Measurements from ENCODE around the gene FAM118B.

Gene FAM118B

GRCh38 chr11:126188332-126189108 is 23.1 kb upstream of the FAM118B start:
- Histone ChIP-seq H3K9me3 (ENCODE audit: control insufficient read depth in 1 of 2, low read length in 2 of 2) (no peaks in the 10 kb centered on the region), H3K36me3 (ENCODE audit: control insufficient read depth in 1 of 2, insufficient read depth in 2 of 2, low read length in 2 of 2) (peaks cover 5 to 8% of the 10 kb centered on the region in 2 donors), H3K27ac (ENCODE audit: low read length) (no peak overlapping the region), H3K27me3 (ENCODE audit: low read depth, low read length) (no peaks in the 10 kb centered on the region), H3K4me1 (ENCODE audit: control insufficient read depth in 1 of 2, insufficient read depth in 2 of 2, low read length in 2 of 2) (peaks cover 0 to 13% of the 10 kb centered on the region in 2 donors), H3K4me3 (ENCODE audit: low read depth in 1 of 2, low read length in 2 of 2) (no peak overlapping the region)

DNA sequence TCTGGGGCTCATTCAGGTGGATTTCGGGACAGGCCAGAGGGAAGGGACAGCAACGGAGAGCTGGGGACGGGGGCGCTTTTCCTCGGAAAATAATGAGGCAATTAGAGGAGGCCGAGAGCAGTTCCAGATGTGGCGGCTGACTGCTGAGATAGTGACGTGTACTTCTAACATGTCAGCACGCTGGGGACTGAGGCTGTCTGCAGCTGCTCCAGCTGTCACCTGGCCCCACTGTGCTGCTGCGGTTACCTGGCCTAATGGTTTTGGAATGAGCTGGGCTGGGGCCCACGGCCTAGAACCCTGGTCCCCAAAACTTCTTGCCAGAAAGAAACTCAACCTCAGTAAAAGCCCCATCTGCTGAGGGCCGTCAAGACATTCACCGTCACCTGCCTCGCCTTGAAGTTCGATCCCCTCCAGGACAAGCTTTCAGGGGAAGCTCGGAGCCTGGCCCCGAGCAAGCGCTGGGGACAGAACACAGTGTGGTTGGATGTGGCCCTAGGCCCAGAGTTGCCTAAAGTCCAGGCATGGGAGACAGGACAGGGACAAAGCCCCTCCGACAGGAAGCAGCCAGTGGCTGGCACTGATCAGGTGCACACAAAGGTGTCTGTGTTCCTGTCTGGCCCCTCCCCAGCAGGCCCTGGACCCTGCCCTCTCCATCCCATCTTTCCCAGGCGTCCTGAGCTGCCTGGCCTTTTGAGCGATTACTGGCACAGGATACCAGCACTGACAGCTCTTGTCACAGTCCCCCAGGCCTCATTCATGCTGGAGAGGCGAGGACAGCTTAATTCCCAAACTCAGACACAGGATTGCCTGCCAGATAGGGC is 22.3 kb upstream of the FAM118B start:
- Histone ChIP-seq H3K27ac (ENCODE audit: low read length) (no peak overlapping the region), H3K4me3 (ENCODE audit: low read depth in 1 of 2, low read length in 2 of 2) (no peak overlapping the region), H3K27me3 (ENCODE audit: low read depth, low read length) (no peaks in the 10 kb centered on the region), H3K4me1 (ENCODE audit: control insufficient read depth in 1 of 2, insufficient read depth in 2 of 2, low read length in 2 of 2) (peaks cover 0 to 18% of the 10 kb centered on the region in 2 donors), H3K36me3 (ENCODE audit: control insufficient read depth in 1 of 2, insufficient read depth in 2 of 2, low read length in 2 of 2) (peaks cover 5 to 8% of the 10 kb centered on the region in 2 donors), H3K9me3 (ENCODE audit: control insufficient read depth in 1 of 2, low read length in 2 of 2) (no peaks in the 10 kb centered on the region)

DNA sequence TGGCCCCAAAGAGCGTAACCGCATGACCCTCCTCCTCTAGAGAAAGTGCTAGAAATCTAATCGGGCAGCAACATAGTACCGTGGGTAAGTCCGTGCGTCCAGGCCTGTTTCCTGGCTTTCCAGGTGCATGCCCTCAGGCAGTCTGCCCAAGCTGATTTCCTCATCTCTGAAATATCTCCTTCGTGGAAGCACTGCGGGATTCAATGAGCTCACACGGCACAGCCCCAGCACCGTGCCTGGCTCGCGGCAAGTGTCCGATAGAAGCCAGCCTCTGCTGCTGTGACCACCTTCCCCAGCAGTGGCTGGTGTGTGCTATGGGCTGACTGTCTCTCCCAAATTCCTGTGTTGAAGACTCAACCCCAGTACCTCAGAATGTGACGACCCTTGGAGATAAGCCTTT is 20.8 kb upstream of the FAM118B start:
- H3K36me3 ChIP-seq (ENCODE audit: control insufficient read depth in 1 of 2, insufficient read depth in 2 of 2, low read length in 2 of 2): peaks cover 8 to 11% of the 10 kb centered on the region in 2 donors
- H3K4me3 ChIP-seq (ENCODE audit: low read depth in 1 of 2, low read length in 2 of 2): no peak overlapping the region
- H3K27me3 ChIP-seq (ENCODE audit: low read depth, low read length): no peaks in the 10 kb centered on the region
- no peak overlapping the region for H3K27ac ChIP-seq (ENCODE audit: low read length)
- no peaks in the 10 kb centered on the region for H3K9me3 ChIP-seq (ENCODE audit: control insufficient read depth in 1 of 2, low read length in 2 of 2)
- peaks cover 0 to 18% of the 10 kb centered on the region in 2 donors for H3K4me1 ChIP-seq (ENCODE audit: control insufficient read depth in 1 of 2, insufficient read depth in 2 of 2, low read length in 2 of 2)

GRCh38 chr11:126191379-126192073 is 20.1 kb upstream of the FAM118B start:
- no peak overlapping the region for H3K4me3 ChIP-seq (ENCODE audit: low read depth in 1 of 2, low read length in 2 of 2)
- no peaks in the 10 kb centered on the region for H3K27me3 ChIP-seq (ENCODE audit: low read depth, low read length)
- H3K9me3 ChIP-seq (ENCODE audit: control insufficient read depth in 1 of 2, low read length in 2 of 2): no peaks in the 10 kb centered on the region
- peaks cover 0 to 12% of the 10 kb centered on the region in 2 donors for H3K4me1 ChIP-seq (ENCODE audit: control insufficient read depth in 1 of 2, insufficient read depth in 2 of 2, low read length in 2 of 2)
- peaks cover 8 to 18% of the 10 kb centered on the region in 2 donors for H3K36me3 ChIP-seq (ENCODE audit: control insufficient read depth in 1 of 2, insufficient read depth in 2 of 2, low read length in 2 of 2)
- H3K27ac ChIP-seq (ENCODE audit: low read length): no peak overlapping the region

GRCh38 chr11:126192361-126192760 is 19.2 kb upstream of the FAM118B start:
- Histone ChIP-seq H3K27me3 (ENCODE audit: low read depth, low read length) (no peaks in the 10 kb centered on the region), H3K36me3 (ENCODE audit: control insufficient read depth in 1 of 2, insufficient read depth in 2 of 2, low read length in 2 of 2) (peaks cover 16 to 25% of the 10 kb centered on the region in 2 donors), H3K27ac (ENCODE audit: low read length) (no peak overlapping the region), H3K4me3 (ENCODE audit: low read depth in 1 of 2, low read length in 2 of 2) (no peak overlapping the region), H3K9me3 (ENCODE audit: control insufficient read depth in 1 of 2, low read length in 2 of 2) (peaks cover 0 to 3% of the 10 kb centered on the region in 2 donors), H3K4me1 (ENCODE audit: control insufficient read depth in 1 of 2, insufficient read depth in 2 of 2, low read length in 2 of 2) (peaks cover 0 to 5% of the 10 kb centered on the region in 2 donors)

- peaks cover 22 to 32% of the 10 kb centered on the region in 2 donors for H3K36me3 ChIP-seq (ENCODE audit: control insufficient read depth in 1 of 2, insufficient read depth in 2 of 2, low read length in 2 of 2)
- no peak overlapping the region for H3K27ac ChIP-seq (ENCODE audit: low read length)
- peaks cover 0 to 5% of the 10 kb centered on the region in 2 donors for H3K4me1 ChIP-seq (ENCODE audit: control insufficient read depth in 1 of 2, insufficient read depth in 2 of 2, low read length in 2 of 2)
These were observed 18.5 kb upstream of the FAM118B start for GRCh38 chr11:126193038-126193478.

GRCh38 chr11:126194121-126194543 is 17.4 kb upstream of the FAM118B start:
- peaks cover 0 to 5% of the 10 kb centered on the region in 2 donors for H3K4me1 ChIP-seq (ENCODE audit: control insufficient read depth in 1 of 2, insufficient read depth in 2 of 2, low read length in 2 of 2)
- peaks cover 0 to 5% of the 10 kb centered on the region in 2 donors for H3K9me3 ChIP-seq (ENCODE audit: control insufficient read depth in 1 of 2, low read length in 2 of 2)
- no peak overlapping the region for H3K27ac ChIP-seq (ENCODE audit: low read length)
- no peak overlapping the region for H3K4me3 ChIP-seq (ENCODE audit: low read depth in 1 of 2, low read length in 2 of 2)
- peaks cover 22 to 42% of the 10 kb centered on the region in 2 donors for H3K36me3 ChIP-seq (ENCODE audit: control insufficient read depth in 1 of 2, insufficient read depth in 2 of 2, low read length in 2 of 2)
- H3K27me3 ChIP-seq (ENCODE audit: low read depth, low read length): no peaks in the 10 kb centered on the region

More at GRCh38 chr11:126193038-126193478, 18.5 kb upstream of the FAM118B start:
- Histone ChIP-seq H3K4me3 (ENCODE audit: low read depth in 1 of 2, low read length in 2 of 2) (no peak overlapping the region), H3K27me3 (ENCODE audit: low read depth, low read length) (no peaks in the 10 kb centered on the region), H3K9me3 (ENCODE audit: control insufficient read depth in 1 of 2, low read length in 2 of 2) (peaks cover 0 to 5% of the 10 kb centered on the region in 2 donors)

DNA sequence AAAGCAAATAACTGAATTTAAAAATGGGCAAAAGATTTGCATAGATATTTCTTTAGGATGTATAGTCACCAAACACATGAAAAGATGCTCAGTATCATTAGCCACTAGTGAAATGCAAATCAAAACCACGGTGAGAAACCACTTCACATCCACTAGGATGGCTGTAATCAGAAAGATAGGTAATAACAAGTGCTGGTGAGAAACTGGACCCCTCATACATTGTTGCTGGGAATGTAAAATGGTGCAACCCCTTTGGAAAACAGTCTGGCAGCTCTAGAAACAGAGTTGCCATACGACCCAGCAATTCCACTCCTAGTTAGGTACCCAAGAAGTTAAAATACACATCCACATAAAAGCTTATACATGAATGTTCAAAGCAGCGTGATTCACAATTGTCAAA is 16.5 kb upstream of the FAM118B start:
- no peak overlapping the region for H3K4me3 ChIP-seq (ENCODE audit: low read depth in 1 of 2, low read length in 2 of 2)
- H3K27me3 ChIP-seq (ENCODE audit: low read depth, low read length): no peaks in the 10 kb centered on the region
- peaks cover 0 to 5% of the 10 kb centered on the region in 2 donors for H3K9me3 ChIP-seq (ENCODE audit: control insufficient read depth in 1 of 2, low read length in 2 of 2)
- H3K27ac ChIP-seq (ENCODE audit: low read length): no peak overlapping the region
- peaks cover 27 to 45% of the 10 kb centered on the region in 2 donors for H3K36me3 ChIP-seq (ENCODE audit: control insufficient read depth in 1 of 2, insufficient read depth in 2 of 2, low read length in 2 of 2)
- H3K4me1 ChIP-seq (ENCODE audit: control insufficient read depth in 1 of 2, insufficient read depth in 2 of 2, low read length in 2 of 2): peaks cover 0 to 5% of the 10 kb centered on the region in 2 donors

- H3K27ac ChIP-seq (ENCODE audit: low read length): no peak overlapping the region
- H3K36me3 ChIP-seq (ENCODE audit: control insufficient read depth in 1 of 2, insufficient read depth in 2 of 2, low read length in 2 of 2): peaks cover 44 to 62% of the 10 kb centered on the region in 2 donors
- no peak overlapping the region for H3K4me3 ChIP-seq (ENCODE audit: low read depth in 1 of 2, low read length in 2 of 2)
- peaks cover 0 to 5% of the 10 kb centered on the region in 2 donors for H3K9me3 ChIP-seq (ENCODE audit: control insufficient read depth in 1 of 2, low read length in 2 of 2)
- H3K4me1 ChIP-seq (ENCODE audit: control insufficient read depth in 1 of 2, insufficient read depth in 2 of 2, low read length in 2 of 2): peaks cover 0 to 5% of the 10 kb centered on the region in 2 donors
- H3K27me3 ChIP-seq (ENCODE audit: low read depth, low read length): no peaks in the 10 kb centered on the region
These were observed 14.2 kb upstream of the FAM118B start for GRCh38 chr11:126197277-126197939.

GRCh38 chr11:126198648-126199047 is 12.9 kb upstream of the FAM118B start:
- Histone ChIP-seq H3K27me3 (ENCODE audit: low read depth, low read length) (no peaks in the 10 kb centered on the region), H3K4me3 (ENCODE audit: low read depth in 1 of 2, low read length in 2 of 2) (no peak overlapping the region), H3K27ac (ENCODE audit: low read length) (no peak overlapping the region), H3K4me1 (ENCODE audit: control insufficient read depth in 1 of 2, insufficient read depth in 2 of 2, low read length in 2 of 2) (peaks cover 0 to 5% of the 10 kb centered on the region in 2 donors), H3K36me3 (ENCODE audit: control insufficient read depth in 1 of 2, insufficient read depth in 2 of 2, low read length in 2 of 2) (peaks cover 47 to 74% of the 10 kb centered on the region in 2 donors), H3K9me3 (ENCODE audit: control insufficient read depth in 1 of 2, low read length in 2 of 2) (peaks cover 0 to 5% of the 10 kb centered on the region in 2 donors)
